Activated CD8-positive, alpha-beta T cell treated with anti-CD3 and anti-CD28 coated beads for 36 hours (primary cell): ENCODE results near the gene PAQR6. TPM values are rescaled to one million over a fixed set of nuclear protein-coding genes. Genes with fewer than 3 reads are reported as not detected.
A peak's percentile ranks its signal among the peaks of the same experiment; 100 is the strongest.

Source experiments
- ATAC-seq: fragments of 200-7000 bp; cut with Tn5 transposase; one replicate; pipeline ENCODE4 v1.10.0; 2021; ENCODE audit warnings: mild to moderate bottlenecking, moderate library complexity
- CTCF ChIA-PET: fragments of 350-600 bp; sonication (Branson Sonifier 250); formaldehyde crosslinking; loops from one replicate; lab custom pipeline; 2021; ENCODE audit warnings: antibody characterized with exemption; lab: Charles Lee
- POLR2A ChIA-PET: fragments of 350-600 bp; sonication (Branson Sonifier 250); formaldehyde crosslinking; loops from one replicate; lab custom pipeline; 2021; ENCODE audit warnings: antibody characterized with exemption; lab: Charles Lee
- DNase-seq: peaks from one replicate; pipeline ENCODE4 v3.0.0-alpha.2; 2020
- H3K27ac Mint-ChIP-seq: one replicate; pipeline ENCODE4 v1.8.0; 2021; ENCODE audit warnings: mild to moderate bottlenecking, mixed read lengths
- H3K27me3 Mint-ChIP-seq: one replicate; pipeline ENCODE4 v1.8.0; 2021; ENCODE audit warnings: mixed read lengths
- H3K36me3 Mint-ChIP-seq: one replicate; pipeline ENCODE4 v1.8.0; 2021; ENCODE audit warnings: low read depth, mixed read lengths
- H3K4me1 Mint-ChIP-seq: one replicate; pipeline ENCODE4 v1.8.0; 2021; ENCODE audit warnings: low read depth, mixed read lengths
- H3K4me3 Mint-ChIP-seq: one replicate; pipeline ENCODE4 v1.8.0; 2021; ENCODE audit warnings: mild to moderate bottlenecking, moderate library complexity, mixed read lengths
- H3K9me3 Mint-ChIP-seq: one replicate; pipeline ENCODE4 v1.8.0; 2021; ENCODE audit warnings: mixed read lengths
- intact Hi-C: fragments of 100-400 bp; cut with micrococcal nuclease; formaldehyde crosslinking; loops from one replicate; pipeline ENCODE4 v1.10.0; 2022
- total RNA-seq, 2 experiments: library from RNA; stranded (reverse); gene quantifications; one replicate each; pipeline ENCODE4 v1.2.3, GENCODE V29; 2021
- TF ChIP-seq, protein P1 (sequence below): fragments of 200-600 bp; IDR thresholded peaks from one replicate; pipeline ENCODE4 v1.8.0; 2022; ENCODE audit warnings: antibody characterized with exemption, mild to moderate bottlenecking

PAQR6 gene
- total RNA-seq, 2 experiments from 2014 or later = 4.7 to 5.0 TPM

DNA sequence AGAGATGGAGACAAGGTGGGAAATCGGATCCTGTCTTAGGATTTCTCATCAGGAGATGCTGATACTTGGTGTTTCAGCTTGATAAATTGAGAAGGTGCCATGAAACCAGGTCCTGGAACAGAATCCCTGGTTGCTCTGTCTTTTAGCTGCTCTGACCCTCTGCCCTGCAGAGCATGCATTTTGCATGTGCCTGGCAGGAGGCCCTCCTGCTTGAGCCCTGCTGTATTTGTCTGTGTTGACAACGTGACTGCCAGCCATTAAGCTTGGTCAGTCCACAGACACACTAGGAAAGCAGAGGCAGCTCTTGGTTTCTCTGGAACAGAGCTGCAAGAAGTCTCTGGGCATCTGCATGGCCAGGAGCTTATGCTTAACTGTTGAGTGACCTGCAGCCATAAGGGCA is 51.4 kb downstream of the PAQR6 start:
- Mint-ChIP-seq H3K9me3 (no peaks in the 10 kb centered on the region), H3K4me3 (no peak overlapping the region), H3K36me3 (peaks cover 56% of the 10 kb centered on the region), H3K27ac (no peak overlapping the region), H3K4me1 (peaks cover 77% of the 10 kb centered on the region), H3K27me3 (no peaks in the 10 kb centered on the region)
- CTCF ChIA-PET = interaction anchor here (1.7 to 4.7 kb wide), 3 partner anchors 16 to 50 kb away, joined by 6 to 57 read pairs (median 7); partner anchors contain the start of gene PMF1
- no peak for ATAC-seq
- TF ChIP-seq, protein P1, sequence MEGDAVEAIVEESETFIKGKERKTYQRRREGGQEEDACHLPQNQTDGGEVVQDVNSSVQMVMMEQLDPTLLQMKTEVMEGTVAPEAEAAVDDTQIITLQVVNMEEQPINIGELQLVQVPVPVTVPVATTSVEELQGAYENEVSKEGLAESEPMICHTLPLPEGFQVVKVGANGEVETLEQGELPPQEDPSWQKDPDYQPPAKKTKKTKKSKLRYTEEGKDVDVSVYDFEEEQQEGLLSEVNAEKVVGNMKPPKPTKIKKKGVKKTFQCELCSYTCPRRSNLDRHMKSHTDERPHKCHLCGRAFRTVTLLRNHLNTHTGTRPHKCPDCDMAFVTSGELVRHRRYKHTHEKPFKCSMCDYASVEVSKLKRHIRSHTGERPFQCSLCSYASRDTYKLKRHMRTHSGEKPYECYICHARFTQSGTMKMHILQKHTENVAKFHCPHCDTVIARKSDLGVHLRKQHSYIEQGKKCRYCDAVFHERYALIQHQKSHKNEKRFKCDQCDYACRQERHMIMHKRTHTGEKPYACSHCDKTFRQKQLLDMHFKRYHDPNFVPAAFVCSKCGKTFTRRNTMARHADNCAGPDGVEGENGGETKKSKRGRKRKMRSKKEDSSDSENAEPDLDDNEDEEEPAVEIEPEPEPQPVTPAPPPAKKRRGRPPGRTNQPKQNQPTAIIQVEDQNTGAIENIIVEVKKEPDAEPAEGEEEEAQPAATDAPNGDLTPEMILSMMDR = no peak
- intact Hi-C loops = no loop called here
- DNase-seq = no peak
- POLR2A ChIA-PET = interaction anchor here (0.9 to 12.8 kb wide), 4 partner anchors 9 to 79 kb away, joined by 3 to 177 read pairs (median 34); partner anchors contain the start of gene PMF1

DNA sequence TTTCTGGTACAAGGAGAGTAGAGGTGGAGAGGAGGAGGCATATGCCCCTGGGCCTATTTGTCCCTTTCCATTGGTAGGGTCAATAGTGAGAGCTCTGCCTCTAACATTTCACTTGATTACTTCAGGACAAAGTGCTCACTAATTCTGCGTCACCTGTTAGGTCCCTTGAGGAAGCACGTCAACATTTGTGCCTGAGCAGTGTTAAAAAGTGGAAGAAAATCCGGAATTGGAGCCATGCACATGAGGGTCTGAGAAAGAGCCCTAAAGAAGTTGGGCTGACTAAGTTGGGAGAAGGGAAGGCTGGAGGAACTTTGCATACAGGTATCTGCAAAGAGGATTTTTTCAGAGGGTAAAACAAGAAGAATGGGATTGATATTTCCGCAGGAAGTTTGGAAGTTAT is 52.0 kb downstream of the PAQR6 start:
- intact Hi-C loops = no loop called here
- ChIA-PET POLR2A (interaction anchor here (1.4 to 12.8 kb wide), 3 partner anchors 16 to 35 kb away, joined by 3 to 177 read pairs (median 4); partner anchors contain the start of gene PMF1), CTCF (interaction anchor here (1.5 to 4.7 kb wide), 2 partner anchors 29 to 99 kb away, joined by 3 to 57 read pairs; no protein-coding TSS in a partner anchor)
- Mint-ChIP-seq H3K9me3 (no peaks in the 10 kb centered on the region), H3K4me3 (no peak overlapping the region), H3K36me3 (peaks cover 56% of the 10 kb centered on the region), H3K27me3 (no peaks in the 10 kb centered on the region), H3K4me1 (peaks cover 77% of the 10 kb centered on the region), H3K27ac (no peak overlapping the region)
- DNase-seq (no peak), ATAC-seq (no peak)
- TF ChIP-seq, protein P1 = no peak

DNA sequence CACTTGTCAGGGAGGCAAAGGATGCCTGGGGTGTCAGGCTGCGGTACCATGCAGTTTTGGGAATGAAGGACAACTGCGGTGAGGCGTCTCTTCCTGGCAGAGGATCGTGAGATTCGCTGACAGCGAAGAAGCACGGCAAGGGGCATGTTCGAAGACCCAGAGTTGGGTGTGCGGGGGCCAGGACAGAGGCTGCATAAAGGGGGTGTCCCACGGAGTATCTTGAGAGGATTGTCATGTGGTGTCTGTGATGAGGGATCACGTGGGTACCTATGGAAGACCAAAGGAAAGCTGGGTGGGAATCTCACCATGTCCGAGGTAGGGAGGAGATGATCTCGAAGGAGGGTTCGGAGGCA is 53.6 kb downstream of the PAQR6 start:
- H3K4me1 Mint-ChIP-seq = peaks cover 63% of the 10 kb centered on the region
- CTCF ChIA-PET = interaction anchor here (0.9 to 2.4 kb wide), 8 partner anchors 19 to 128 kb away, joined by 3 to 16 read pairs (median 4); partner anchors contain the start of gene PMF1

DNA sequence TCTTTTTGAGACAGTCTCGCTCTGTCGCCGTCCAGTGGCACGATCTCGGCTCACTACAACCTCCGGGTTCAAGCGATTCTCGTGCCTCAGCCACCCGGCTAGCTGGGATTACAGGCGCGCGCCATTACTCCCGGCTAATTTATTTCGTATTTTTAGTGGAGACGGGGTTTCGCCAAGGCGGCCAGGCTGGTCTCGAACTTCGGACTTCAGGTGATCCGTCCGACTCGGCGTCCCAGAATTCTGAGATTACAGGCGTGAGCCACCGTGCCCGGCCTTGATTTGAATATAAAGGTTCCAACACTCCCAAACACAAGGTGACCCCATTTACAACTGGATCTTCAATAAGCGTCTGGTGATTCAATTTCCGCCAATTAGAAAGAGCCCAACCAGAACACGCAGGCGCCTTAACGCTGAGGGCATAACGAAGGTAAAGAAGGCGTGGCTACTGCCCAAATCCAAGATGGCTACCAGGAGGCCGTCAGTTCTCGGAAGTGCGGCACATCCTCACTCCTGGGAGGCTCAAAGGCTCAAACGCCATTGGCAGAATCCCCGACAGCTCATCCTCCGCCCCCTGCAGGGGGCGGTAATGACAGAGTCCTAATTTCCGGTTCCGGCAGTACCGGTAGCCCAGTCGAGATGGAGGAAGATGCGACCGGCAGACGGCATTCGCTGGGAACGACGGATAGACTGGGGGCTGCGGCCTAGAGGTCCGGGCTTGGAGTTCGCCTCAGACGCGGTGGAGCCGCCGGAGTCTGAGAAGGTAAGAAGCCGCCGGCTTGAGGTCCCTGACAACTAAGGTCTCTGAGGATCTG is 54.2 kb downstream of the PAQR6 start, which contains the start of gene SLC25A44:
Gene SLC25A44, plus strand, starts transcription at position 617 of the 812 bp plus-strand sequence. CDS start 5,744 bp downstream, outside the sequence.
- peaks cover 1% of the 10 kb centered on the region for H3K9me3 Mint-ChIP-seq
- no peak within 1 kb of the TSS for H3K4me3 Mint-ChIP-seq
- DNase-seq = peak; percentile 98
- ATAC-seq = peak; percentile 95
- CTCF ChIA-PET = interaction anchor here (0.6 to 2.4 kb wide), 9 partner anchors 19 to 127 kb away, joined by 3 to 16 read pairs (median 5); partner anchors contain the start of gene PMF1
- peaks cover 37% of the 10 kb centered on the region for H3K36me3 Mint-ChIP-seq
- H3K27ac Mint-ChIP-seq = peak within 1 kb of the TSS; percentile 97
- intact Hi-C loops = loop anchor here (2.0 kb wide), 1 partner anchor 25 kb away; no protein-coding TSS in a partner anchor
- TF ChIP-seq, protein P1 = no peak
- H3K27me3 Mint-ChIP-seq = no peaks in the 10 kb centered on the region
- peaks cover 57% of the 10 kb centered on the region for H3K4me1 Mint-ChIP-seq
- POLR2A ChIA-PET = interaction anchor here (1.1 to 12.8 kb wide), 6 partner anchors 11 to 45 kb away, joined by 4 to 177 read pairs (median 6); partner anchors contain the start of gene PMF1

More for the DNA sequence above, 53.6 kb downstream of the PAQR6 start:
- Mint-ChIP-seq H3K27ac (peak overlapping the region; percentile 97), H3K4me3 (no peak overlapping the region), H3K27me3 (no peaks in the 10 kb centered on the region), H3K36me3 (peaks cover 43% of the 10 kb centered on the region), H3K9me3 (peaks cover 1% of the 10 kb centered on the region)
- ATAC-seq (no peak), DNase-seq (peak; percentile 23)
- intact Hi-C loops = no loop called here
- TF ChIP-seq, protein P1 = no peak
- POLR2A ChIA-PET = interaction anchor here (0.6 to 12.8 kb wide), 10 partner anchors 9 to 217 kb away, joined by 3 to 177 read pairs (median 4); partner anchors contain the start of genes CCT3, PMF1 and TSACC

Other genes with a start within 250 kb of the PAQR6 start
- 100 to 1,000 TPM; 148 to 150 TPM for gene SSR2, start 227.1 kb downstream of the PAQR6 start, total RNA-seq
- 10 to 100 TPM; 36.9 to 39.8 TPM for gene UBQLN4, start 194.3 kb downstream of the PAQR6 start, total RNA-seq
- 10 to 100 TPM; 48.9 to 49.4 TPM for gene LAMTOR2, start 193.3 kb downstream of the PAQR6 start, total RNA-seq
- gene RAB25, start 186.9 kb downstream of the PAQR6 start, total RNA-seq = under 1 TPM; 0.49 to 0.63 TPM
- under 1 TPM; 0.45 to 0.83 TPM for gene MEX3A, start 165.6 kb downstream of the PAQR6 start, total RNA-seq
- gene LMNA, start 133.3 kb downstream of the PAQR6 start, total RNA-seq = 10 to 100 TPM; 51.8 to 56.6 TPM
- gene SEMA4A, start 94.5 kb downstream of the PAQR6 start, total RNA-seq = 10 to 100 TPM; 23.8 to 24.7 TPM
- gene SLC25A44, start 54.0 kb downstream of the PAQR6 start, total RNA-seq = 10 to 100 TPM; 41.9 to 43.0 TPM
- 10 to 100 TPM; 89.4 to 93.7 TPM for gene PMF1, start 35.0 kb downstream of the PAQR6 start, total RNA-seq
- 1 to 10 TPM; 2.2 to 2.5 TPM for gene BGLAP, start 5.9 kb downstream of the PAQR6 start, total RNA-seq
- 10 to 100 TPM; 70.3 to 70.7 TPM for gene SMG5, start 34.8 kb upstream of the PAQR6 start, total RNA-seq
- 1 to 10 TPM; 8.0 to 8.2 TPM for gene TMEM79, start 36.3 kb upstream of the PAQR6 start, total RNA-seq
- gene GLMP, start 47.6 kb upstream of the PAQR6 start, total RNA-seq = 10 to 100 TPM in 1 of 2 experiments, 1 to 10 TPM in 1; 9.3 to 11.3 TPM
- under 1 TPM in 1 of 2 experiments, not detected in 1; 0.43 TPM for gene VHLL, start 51.3 kb upstream of the PAQR6 start, total RNA-seq
- gene CCT3, start 90.2 kb upstream of the PAQR6 start, total RNA-seq = 100 to 1,000 TPM; 379 to 388 TPM
- gene TSACC, start 90.5 kb upstream of the PAQR6 start, total RNA-seq = under 1 TPM in 1 of 2 experiments, not detected in 1; 0.72 TPM
- gene RHBG, start 121.2 kb upstream of the PAQR6 start, total RNA-seq = not detected